Dedifferentiated amniotic fluid mesenchymal stem cell (primary cell): ENCODE data around the gene SDCCAG8.

Experiments used
- DNase-seq: peaks from one replicate; pipeline ENCODE4 v3.0.0-alpha.2; 2016; ENCODE audit errors: extremely low spot score

The SDCCAG8 gene

GRCh38 chr1:243254233-243254926, 1.5 kb upstream of the SDCCAG8 start:
- peak; percentile 42 for DNase-seq

DNA sequence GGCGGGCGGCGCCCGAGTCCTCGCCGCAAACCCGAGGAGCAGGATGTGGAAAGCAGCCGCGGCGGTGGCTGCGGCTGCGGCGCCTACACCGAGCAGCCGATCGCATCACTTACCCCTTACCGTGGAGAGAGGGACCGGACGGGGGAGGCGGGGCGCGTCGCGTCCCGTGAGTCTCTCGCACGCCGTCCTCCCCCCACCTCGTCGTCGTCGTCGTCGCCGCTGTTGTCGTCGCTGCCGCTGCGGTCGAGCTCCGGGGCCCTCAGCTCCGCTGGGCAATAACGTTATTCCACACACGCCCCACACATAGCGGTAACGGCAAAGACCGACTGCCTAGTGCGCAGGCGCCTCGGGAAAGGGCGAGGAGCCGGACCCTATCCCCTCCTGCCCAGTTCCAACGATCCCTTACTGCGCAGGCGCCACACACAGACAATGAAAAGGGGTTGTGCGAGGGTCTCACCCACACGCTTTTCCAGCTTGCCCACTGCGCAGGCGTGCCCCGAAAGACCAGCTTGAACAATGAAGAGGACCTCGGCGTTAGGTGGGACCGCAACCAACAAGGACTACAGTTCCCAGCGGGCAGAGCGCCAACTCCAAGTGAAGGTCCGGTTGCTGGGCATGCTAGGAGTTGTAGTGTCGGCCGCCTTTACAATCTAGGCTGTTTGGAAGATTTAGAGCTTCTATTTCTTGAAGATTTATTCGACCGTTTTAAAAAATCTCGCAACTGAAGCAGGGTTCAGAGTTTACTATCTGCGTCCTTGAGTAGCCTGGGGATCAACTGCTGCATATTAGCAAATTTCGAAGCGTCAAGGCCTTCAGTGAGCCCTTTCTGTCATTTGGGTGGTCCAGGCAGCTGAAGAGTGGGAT, 682 bp upstream of the SDCCAG8 start, which contains the start of gene CEP170:
CEP170 (minus strand) TSS at position 355 of the 864 bp plus-strand sequence. CDS start 30,001 bp downstream, outside the sequence.
- peak; percentile 93 for DNase-seq

GRCh38 chr1:243256590-243256989, 749 bp downstream of the SDCCAG8 start:
- no peak for DNase-seq

DNA sequence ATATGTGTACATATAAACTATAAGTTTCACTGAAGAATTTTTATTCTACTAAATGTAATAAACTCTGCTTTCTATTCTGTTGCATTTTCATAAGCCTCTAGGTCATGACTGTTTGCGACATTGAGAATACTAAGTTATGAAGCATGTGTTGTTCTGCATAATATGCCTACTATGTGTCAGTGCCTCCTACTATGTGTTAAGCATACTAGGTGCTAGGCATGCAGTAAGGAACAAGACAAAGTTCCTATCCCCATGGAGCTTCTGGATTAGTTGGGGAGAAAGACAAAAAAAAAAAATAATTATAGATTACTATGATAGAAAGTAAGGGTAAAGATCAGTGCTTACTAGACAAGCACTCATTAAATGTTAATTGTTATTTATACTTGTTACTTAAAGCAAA, 1.3 kb downstream of the SDCCAG8 start:
- no peak for DNase-seq

DNA sequence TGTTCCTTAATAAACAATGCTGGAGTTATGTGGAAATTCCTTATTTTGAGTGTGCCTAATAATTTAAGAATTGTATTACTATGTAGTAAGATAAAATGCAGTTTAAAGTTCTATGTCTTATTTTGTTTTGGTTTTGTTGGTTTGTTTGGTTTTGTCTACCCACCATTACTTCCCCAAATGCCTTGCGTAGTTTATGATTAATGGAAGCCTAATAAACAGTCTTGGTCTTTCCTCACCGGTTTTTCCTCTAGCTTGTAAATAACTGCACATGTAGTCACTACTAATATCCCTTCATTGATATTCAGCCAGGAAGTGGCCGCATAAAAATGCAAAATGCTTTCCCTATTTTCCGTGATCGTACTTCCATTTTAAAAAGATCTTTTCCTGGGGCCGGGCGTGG, 2.9 kb downstream of the SDCCAG8 start:
- no peak for DNase-seq

DNA sequence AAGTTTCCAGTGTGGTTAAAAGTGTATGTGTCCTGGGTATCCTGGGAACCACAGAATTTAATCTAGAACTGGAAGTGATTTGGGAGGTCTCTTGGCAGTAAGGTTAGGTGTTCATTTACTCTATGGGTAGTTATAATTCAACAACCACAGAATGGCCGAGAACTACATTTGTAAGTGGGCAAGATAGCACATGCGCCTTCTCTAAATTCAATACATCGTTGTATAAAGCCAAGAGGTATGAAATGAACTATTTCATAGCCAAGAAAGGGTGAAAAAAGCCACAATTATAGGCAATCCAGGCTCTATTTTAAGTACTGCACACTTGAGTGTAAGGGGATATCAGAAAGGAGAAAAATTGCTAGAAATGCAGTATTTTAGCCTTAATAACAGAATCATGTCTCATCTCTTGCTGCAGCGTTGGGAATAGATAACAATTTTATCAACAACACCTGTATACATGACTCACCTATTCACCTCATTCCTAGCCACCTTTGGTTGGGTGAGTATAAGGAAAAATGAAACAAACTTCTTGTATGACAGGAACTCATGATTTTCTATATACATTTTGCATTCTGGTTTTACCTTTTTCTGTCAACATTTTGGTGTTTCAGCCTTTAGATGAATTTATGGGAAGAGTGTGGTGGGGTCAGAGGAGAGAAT, 4.5 kb downstream of the SDCCAG8 start:
- DNase-seq, result no peak

GRCh38 chr1:243261390-243261789, 5.5 kb downstream of the SDCCAG8 start:
- no peak for DNase-seq

- DNase-seq, result no peak
These were observed 8.9 kb downstream of the SDCCAG8 start for GRCh38 chr1:243264717-243265116.

- no peak for DNase-seq
These were observed 10.4 kb downstream of the SDCCAG8 start for GRCh38 chr1:243266231-243266630.

- DNase-seq, result no peak
These were observed 11.6 kb downstream of the SDCCAG8 start for GRCh38 chr1:243267471-243267880.

DNA sequence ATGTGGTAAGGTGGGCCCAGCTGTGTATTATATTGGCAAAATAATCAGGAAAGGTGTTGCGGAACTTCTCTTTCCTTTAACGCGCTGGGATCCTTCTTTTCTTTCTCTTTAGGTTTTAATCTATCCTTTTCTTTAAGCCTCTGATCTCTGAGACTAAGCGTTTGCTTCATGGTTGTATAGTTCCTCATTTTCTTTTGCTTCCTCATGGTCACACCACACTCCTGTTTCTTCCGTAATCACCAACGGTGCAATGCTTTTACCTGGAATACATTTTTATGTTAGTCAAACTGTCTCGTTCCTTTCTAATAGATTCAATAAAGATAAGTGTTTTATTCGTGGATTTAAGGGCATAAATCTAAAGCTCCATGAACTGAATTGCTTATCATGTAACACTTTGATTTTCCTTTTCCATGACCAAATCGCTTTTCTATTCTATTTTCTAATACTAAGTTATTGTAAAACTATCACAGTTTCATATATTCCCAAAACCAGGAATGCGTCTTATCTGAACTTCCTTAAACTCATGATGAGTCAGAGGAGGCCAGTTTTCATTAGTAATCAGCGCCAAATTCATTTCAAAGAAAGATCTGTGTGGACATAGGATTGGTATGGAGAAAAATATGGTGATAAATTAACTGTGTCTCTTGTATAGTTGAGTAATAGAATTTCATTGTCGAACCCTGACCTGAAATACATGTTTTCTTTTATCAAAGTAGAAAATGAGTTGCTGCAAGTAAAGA, 12.2 kb downstream of the SDCCAG8 start:
- peak; percentile 73 for DNase-seq

- DNase-seq, result no peak
These were observed 13.1 kb downstream of the SDCCAG8 start for GRCh38 chr1:243268751-243269460.

GRCh38 chr1:243269461-243269801, 13.6 kb downstream of the SDCCAG8 start:
- DNase-seq, result no peak

DNA sequence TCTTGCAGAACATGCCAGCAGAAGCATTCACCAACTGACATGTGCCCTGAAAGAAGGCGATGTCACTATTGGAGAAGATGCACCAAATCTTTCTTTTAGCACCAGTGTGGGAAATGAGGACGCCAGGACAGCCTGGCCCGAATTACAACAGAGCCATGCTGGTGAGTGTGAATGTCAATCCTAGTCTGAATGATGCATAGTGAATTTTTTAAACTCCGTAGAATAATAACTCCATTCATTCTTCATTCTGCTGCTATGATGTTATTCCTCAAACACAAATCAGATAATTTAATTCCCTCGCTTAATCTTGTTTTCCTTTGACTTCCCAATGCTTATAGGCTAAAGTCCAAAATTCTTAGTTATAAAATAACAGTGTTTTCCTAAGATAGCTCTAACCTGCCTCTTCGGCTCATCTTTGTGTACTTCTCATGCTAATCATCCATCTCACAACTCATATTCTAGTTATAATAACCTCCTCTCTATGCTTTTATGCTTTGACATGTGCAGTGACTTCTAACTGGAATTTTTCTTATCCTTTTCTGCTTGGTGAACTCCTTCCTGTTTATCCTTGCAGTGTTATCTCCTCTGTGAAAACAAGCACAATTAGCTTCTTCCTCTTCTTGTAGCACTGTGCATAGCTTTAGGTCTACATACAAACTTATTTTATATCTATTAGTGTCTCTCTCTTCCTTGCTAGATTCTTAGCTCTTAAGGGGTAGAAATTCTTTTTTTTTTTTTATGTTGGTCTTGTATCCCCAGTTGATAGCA, 14.4 kb downstream of the SDCCAG8 start:
- DNase-seq, result no peak

DNA sequence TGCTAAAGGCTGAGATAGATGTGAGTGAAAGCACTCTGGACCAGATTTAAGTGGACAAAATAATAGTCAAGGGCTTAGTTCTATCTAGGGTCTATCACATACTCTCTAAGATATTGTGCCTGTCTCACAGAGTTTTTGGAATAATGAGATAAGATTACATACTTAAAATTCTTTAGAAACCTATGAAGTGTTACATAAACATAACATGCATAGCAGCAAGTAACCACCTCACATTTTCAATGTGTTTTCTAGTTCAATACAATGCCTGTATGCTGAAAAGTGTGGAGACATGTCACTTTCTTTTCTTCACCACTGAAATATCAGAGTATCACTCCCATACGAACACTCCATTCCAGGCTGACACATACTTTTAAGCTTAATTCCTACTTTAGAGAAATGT, 16.2 kb downstream of the SDCCAG8 start:
- DNase-seq, result no peak

- DNase-seq, result no peak
These were observed 16.6 kb downstream of the SDCCAG8 start for GRCh38 chr1:243272401-243272800.

DNA sequence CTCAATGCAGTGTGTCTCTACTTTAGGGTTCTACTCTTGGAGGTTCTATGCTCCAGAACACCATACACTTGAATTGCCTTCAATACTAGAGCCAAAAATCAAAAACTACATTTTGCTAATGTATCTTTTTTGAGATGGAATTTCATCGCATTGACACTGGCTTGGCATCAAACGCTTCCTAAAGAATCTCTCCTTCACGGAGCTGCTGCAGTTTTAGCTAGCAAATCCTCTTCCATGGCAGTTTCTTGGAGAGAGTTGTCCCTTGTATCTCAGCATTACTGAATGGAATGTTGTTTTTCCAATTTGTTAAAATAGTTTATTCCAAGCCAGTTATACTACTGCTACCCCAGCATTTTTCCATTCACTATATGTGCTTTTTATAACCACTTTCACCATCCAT, 17.7 kb downstream of the SDCCAG8 start:
- no peak for DNase-seq

DNA sequence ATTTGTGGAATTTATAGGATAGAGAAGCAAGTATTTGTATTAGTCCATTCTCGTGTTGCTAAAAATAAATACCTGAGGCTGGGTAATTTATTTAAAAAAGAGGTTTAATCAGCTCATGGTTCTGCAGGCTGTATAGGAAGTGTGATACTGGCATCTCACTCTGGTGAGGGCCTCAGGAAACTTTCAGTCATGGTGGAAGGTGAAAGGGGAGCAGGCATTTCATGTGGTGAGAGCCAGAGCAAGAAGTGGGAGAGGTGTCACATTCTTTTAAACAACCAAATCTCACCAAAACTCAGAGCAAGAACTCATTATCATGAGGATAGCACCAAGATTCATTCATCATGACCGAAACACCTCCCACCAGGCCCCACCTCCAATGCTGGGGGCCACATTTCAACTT, 18.1 kb downstream of the SDCCAG8 start:
- DNase-seq, result no peak

DNA sequence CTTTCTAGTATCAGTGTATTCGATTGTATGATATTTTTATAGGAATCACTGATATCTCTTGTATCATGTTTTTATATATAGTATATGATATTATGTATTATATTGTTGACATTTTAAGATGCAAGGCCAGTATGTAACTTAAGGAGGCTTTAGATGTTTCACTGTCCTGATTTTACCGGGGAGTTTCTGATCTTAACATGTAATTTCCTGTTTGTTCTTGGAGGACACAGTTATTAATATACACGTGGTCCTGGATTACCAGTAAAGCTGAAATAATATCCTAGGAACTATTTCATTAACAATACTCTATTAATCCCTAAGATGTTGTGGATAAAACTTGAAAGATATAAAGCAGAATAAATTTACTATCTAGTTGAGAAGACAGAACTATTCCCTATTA, 19.5 kb downstream of the SDCCAG8 start:
- no peak for DNase-seq

DNA sequence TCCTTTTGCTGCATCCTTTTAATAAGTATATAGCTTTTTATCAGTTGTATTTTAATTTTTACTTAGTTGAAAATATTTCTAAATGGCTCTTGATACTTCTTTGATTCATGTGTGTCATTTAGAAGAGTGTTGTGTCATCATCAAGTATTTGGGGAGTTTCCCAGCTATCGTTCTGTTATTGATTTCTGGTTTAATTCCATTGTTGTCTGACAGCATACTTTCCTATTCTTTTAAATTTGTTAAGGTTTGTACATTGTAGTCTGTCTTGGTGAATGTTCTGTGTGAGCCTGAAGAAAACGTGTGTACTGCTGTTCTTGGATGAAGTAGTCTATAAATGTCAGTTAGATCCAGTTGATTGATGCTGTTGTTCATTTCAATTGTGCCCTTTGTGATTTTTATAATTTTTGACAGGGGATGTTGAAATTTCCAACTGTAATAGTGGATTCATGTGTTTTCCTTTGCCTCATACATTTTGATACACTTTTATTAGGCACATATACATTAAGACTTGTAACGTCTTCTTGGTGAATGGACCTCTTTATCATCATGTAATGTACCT, 24.8 kb downstream of the SDCCAG8 start:
- DNase-seq, result no peak
